GM12878 (cell line): ENCODE results near the gene UQCC5. TPM values are rescaled to one million over a fixed set of nuclear protein-coding genes. Genes with fewer than 3 reads are reported as not detected.

ENCODE experiments used
- ATAC-seq: fragments of 200-7000 bp; cut with Tn5 transposase; 3 replicates; pipeline ENCODE4 v1.9.1; 2020; ENCODE audit warnings: mild to moderate bottlenecking, moderate library complexity
- BruUV-seq: library from RNA; stranded (reverse); fragments of 400-500 nt; replicated peaks from 2 replicates; lab custom pipeline; 2021; lab: Mats Ljungman, UMichigan
- CTCF ChIA-PET: fragments of 300-600 bp; sonication (Branson Sonifier 250); formaldehyde crosslinking; extraction: SDS; loops from one replicate; lab custom pipeline; 2021; ENCODE audit warnings: inconsistent platforms; lab: Yijun Ruan, JAX
- POLR2A ChIA-PET: fragments of 350-600 bp; formaldehyde crosslinking; extraction: SDS; loops from one replicate; lab custom pipeline; 2021; ENCODE audit warnings: inconsistent platforms; lab: Charles Lee
- RAD21 ChIA-PET: fragments of 300-600 bp; sonication (Branson Sonifier 250); formaldehyde crosslinking; loops from one replicate; lab custom pipeline; 2023; ENCODE audit warnings: antibody characterized with exemption; ENCODE audit not compliant: unreplicated experiment; lab: Charles Lee
- SMC1A ChIA-PET: fragments of 300-600 bp; sonication (Branson Sonifier 250); formaldehyde crosslinking; loops from one replicate; lab custom pipeline; 2023; ENCODE audit not compliant: unreplicated experiment, uncharacterized antibody; lab: Charles Lee
- DNase-seq: peaks from one replicate; pipeline ENCODE4 v3.0.0-alpha.2; 2011; ENCODE audit warnings: low read depth, low spot score
- FAIRE-seq: peaks from 3 replicates; lab custom pipeline; 2011; peaks lifted over from hg19 to GRCh38; lab: Jason Lieb, UNC
- H2AFZ ChIP-seq: 2 replicates; pipeline ENCODE4 v1.6.0; 2011; ENCODE audit warnings: low read depth, low read length, control low read depth; ENCODE audit not compliant: control insufficient read depth
- H3K27ac ChIP-seq: 2 replicates; pipeline ENCODE4 v1.5.1; 2011; ENCODE audit warnings: control low read depth; ENCODE audit not compliant: control insufficient read depth, insufficient read depth
- H3K27me3 ChIP-seq, 2 experiments: replicated peaks in 1 of 2; 2 replicates each; pipeline versions ENCODE4 v1.6.0 to v1.6.1; 2011; ENCODE audit warnings: low read length in 1 of 2; ENCODE audit not compliant: control insufficient read depth in 2 of 2, insufficient read depth in 2 of 2
- H3K36me3 ChIP-seq, 2 experiments: 2 replicates each; pipeline ENCODE4 v1.5.1; 2011; ENCODE audit warnings: low read length in 1 of 2; ENCODE audit not compliant: control insufficient read depth in 2 of 2, insufficient read depth in 2 of 2
- H3K4me1 ChIP-seq: 2 replicates; pipeline ENCODE4 v1.6.1; 2011; ENCODE audit warnings: mild to moderate bottlenecking, low read length, moderate library complexity, mixed read lengths; ENCODE audit not compliant: control insufficient read depth, insufficient read depth
- H3K4me2 ChIP-seq: 2 replicates; pipeline ENCODE4 v1.6.0; 2011; ENCODE audit warnings: control low read depth; ENCODE audit not compliant: control insufficient read depth, insufficient read depth
- H3K4me3 ChIP-seq: fragments of 200-600 bp; sonication (generic); 2 replicates; pipeline ENCODE4 v1.5.1; 2016
- H3K79me2 ChIP-seq: 2 replicates; pipeline ENCODE4 v1.6.0; 2011; ENCODE audit warnings: low read length; ENCODE audit not compliant: control insufficient read depth, insufficient read depth
- H3K9ac ChIP-seq: 2 replicates; pipeline ENCODE4 v1.8.0; 2011; ENCODE audit warnings: low read length, control low read depth, mixed read lengths; ENCODE audit not compliant: control insufficient read depth, insufficient read depth
- H3K9me3 ChIP-seq: replicated peaks from 3 replicates; pipeline ENCODE4 v1.5.1; 2011; ENCODE audit warnings: mild to moderate bottlenecking, low read length; ENCODE audit not compliant: control insufficient read depth, insufficient read depth
- H4K20me1 ChIP-seq: 2 replicates; pipeline ENCODE4 v1.6.0; 2011; ENCODE audit not compliant: control insufficient read depth, insufficient read depth
- ASH2L ChIP-seq: fragments of 300-600, 200-600 bp; sonication (generic); IDR thresholded peaks from 2 replicates; pipeline ENCODE4 v1.6.1; 2017; ENCODE audit warnings: low read depth, mild to moderate bottlenecking, borderline replicate concordance
- BCL11A ChIP-seq: IDR thresholded peaks from 2 replicates; pipeline ENCODE4 v1.6.1; 2011; ENCODE audit warnings: low read depth, low read length
- CHD2 ChIP-seq: IDR thresholded peaks from 2 replicates; pipeline ENCODE4 v1.6.1; 2011; ENCODE audit warnings: low read depth, low read length, improper control_type of control experiment, borderline replicate concordance
- CREM ChIP-seq: IDR thresholded peaks from 2 replicates; pipeline ENCODE4 v1.6.1; 2014; ENCODE audit warnings: antibody characterized with exemption, low read depth
- HCFC1 ChIP-seq: fragments of 150-350 bp; IDR thresholded peaks from 2 replicates; pipeline ENCODE4 v1.6.1; 2014; ENCODE audit warnings: low read length
- HDAC2 ChIP-seq: fragments of 200-600 bp; sonication (generic); IDR thresholded peaks from 2 replicates; pipeline ENCODE4 v1.6.1; 2017
- NFIC ChIP-seq: IDR thresholded peaks from 2 replicates; pipeline ENCODE4 v1.6.1; 2012; ENCODE audit warnings: low read depth, mild to moderate bottlenecking, inconsistent platforms, low read length, moderate library complexity
- NFYB ChIP-seq: IDR thresholded peaks from 2 replicates; pipeline ENCODE4 v1.6.1; 2011; ENCODE audit warnings: low read depth, mild to moderate bottlenecking, low read length, improper control_type of control experiment, moderate library complexity; ENCODE audit not compliant: insufficient read depth
- NRF1 ChIP-seq: conservative IDR thresholded peaks from 2 replicates; pipeline ENCODE4 v1.6.1; 2011; ENCODE audit warnings: mild to moderate bottlenecking, low read depth, low read length, improper control_type of control experiment
- POLR2AphosphoS2 ChIP-seq: IDR thresholded peaks from 2 replicates; pipeline ENCODE4 v1.6.1; 2011; ENCODE audit warnings: low read depth, mild to moderate bottlenecking, low read length, improper control_type of control experiment, moderate library complexity
- STAT3 ChIP-seq: IDR thresholded peaks from 2 replicates; pipeline ENCODE4 v1.6.1; 2011; ENCODE audit warnings: low read depth, low read length, improper control_type of control experiment
- ZZZ3 ChIP-seq: IDR thresholded peaks from 2 replicates; pipeline ENCODE4 v1.6.1; 2011; ENCODE audit warnings: low read depth; ENCODE audit not compliant: control insufficient read depth, insufficient read length
- WGBS: methylation state at CpG from one replicate; pipeline ENCODE4 v1.1.6; 2016; ENCODE audit warnings: low lambda C conversion rate; ENCODE audit not compliant: insufficient replicate concordance, insufficient coverage; ENCODE audit errors: missing lambda C conversion rate; 5-methylcytosine and 5-hydroxymethylcytosine counted together
- in situ Hi-C: fragments of 300-500 bp; cut with MboI; formaldehyde crosslinking; loops from 9 replicates; pipeline ENCODE4 v1.14.3; 2018; ENCODE audit warnings: mixed read lengths
- intact Hi-C: fragments of 100-400 bp; cut with micrococcal nuclease; formaldehyde crosslinking; loops from one replicate; pipeline ENCODE4 v1.14.2; 2022; ENCODE audit not compliant: unreplicated experiment
- polyA plus RNA-seq, 11 experiments: library from polyadenylated mRNA; depleted of rRNA in 4 of 11; unstranded in 6 of 11; stranded (reverse) in 5 of 11; fragments of >200 nt; fragmentation: Nextera tagmentation in 4 of 11; fragmentation: Illumina TruSeq in 1 of 11; extraction: Ambion mirVana in 4 of 11; extraction: Trizol in 1 of 11; gene quantifications; 1 replicate in 1 of 11; 2 replicates in 10 of 11; pipeline versions ENCODE4 v1.2.1 to v1.2.3, GENCODE V29; 2011 to 2016; ENCODE audit warnings: inconsistent platforms in 2 of 11, missing spikeins in 2 of 11, low read depth in 1 of 11
- total RNA-seq, 4 experiments: library from RNA; depleted of rRNA in 3 of 4; stranded (reverse); fragments of >200 nt in 3 of 4; fragmentation: Illumina TruSeq in 1 of 4; extraction: Trizol in 1 of 4; gene quantifications; 2 replicates each; pipeline versions ENCODE4 v1.2.1 to v1.2.3, GENCODE V29; 2013 to 2021
- TF ChIP-seq, protein P1 (sequence below): fragments of 450-650 bp; conservative IDR thresholded peaks from 2 replicates; pipeline ENCODE4 v1.6.1; 2017; ENCODE audit warnings: mild to moderate bottlenecking, moderate library complexity
- TF ChIP-seq, protein P2 (sequence below): IDR thresholded peaks from 2 replicates; pipeline ENCODE4 v1.6.1; 2012; ENCODE audit warnings: low read depth, low read length, improper control_type of control experiment
- TF ChIP-seq, protein P3 (sequence below), 3 experiments: IDR thresholded peaks in 2 of 3; conservative IDR thresholded peaks in 1 of 3; 2 replicates each; pipeline ENCODE4 v1.5.1; 2011; ENCODE audit warnings: low read depth in 3 of 3, low read length in 3 of 3, mild to moderate bottlenecking in 3 of 3, control low read depth in 2 of 3, moderate library complexity in 2 of 3, inconsistent platforms in 1 of 3, mixed read lengths in 1 of 3; ENCODE audit not compliant: control insufficient read depth in 2 of 3, insufficient read depth in 1 of 3; ENCODE audit errors: extremely low read depth in 1 of 3
- TF ChIP-seq, protein P4 (sequence below): fragments of 450-650 bp; IDR thresholded peaks from 2 replicates; pipeline ENCODE4 v1.6.1; 2018; ENCODE audit warnings: borderline replicate concordance, mild to moderate bottlenecking; ENCODE audit not compliant: partially characterized antibody

UQCC5 gene
- total and polyA plus RNA-seq, 10 of the 15 experiments (the other 5 are each of a cell fraction or from before 2014, with no cell fraction given) = 15.1 to 84.8 (median 28.0) TPM

DNA sequence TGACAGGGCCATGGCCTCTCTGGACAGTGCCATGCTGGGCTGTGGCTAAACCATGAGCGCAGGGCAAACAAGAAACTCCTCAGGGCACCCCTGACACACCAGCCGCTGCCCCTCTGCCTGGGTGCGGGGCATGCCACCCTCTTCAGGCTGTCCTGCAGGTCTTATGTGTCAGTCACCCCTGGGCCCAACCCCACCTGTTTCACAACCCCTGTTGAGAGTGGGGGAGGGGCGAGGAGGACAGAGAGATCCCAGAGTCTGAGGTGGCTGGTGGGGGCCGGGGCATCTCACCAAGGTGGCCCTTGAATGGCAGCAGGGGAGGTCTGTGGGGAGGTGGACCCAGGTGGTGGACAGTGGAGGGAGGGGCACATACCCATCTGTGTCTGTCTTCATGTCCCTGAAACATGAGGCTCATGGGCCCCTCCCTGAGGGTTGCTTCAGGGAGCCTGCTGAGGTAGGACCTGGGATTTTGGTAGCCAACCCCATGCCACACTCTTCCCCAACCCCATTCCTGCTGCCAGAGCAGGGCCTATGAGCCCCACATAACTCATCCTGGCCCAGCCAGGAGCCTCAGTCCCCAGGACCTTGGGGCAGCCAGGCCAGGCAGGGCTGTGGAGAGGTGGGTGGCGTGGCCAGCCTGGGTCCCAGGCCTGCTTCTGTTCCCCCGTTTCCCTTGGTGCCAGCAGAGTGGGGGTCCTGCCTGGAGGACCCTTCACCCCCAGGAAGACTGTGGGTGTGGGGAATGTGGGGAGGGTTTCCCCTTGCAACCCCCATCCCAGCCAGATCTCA is 43.0 kb upstream of the UQCC5 start:
- ChIA-PET RAD21 (no interaction called here), SMC1A (no interaction called here), POLR2A (no interaction called here), CTCF (no interaction called here)
- BruUV-seq = no TSS peak
- in situ Hi-C loops = no loop called here
- peaks cover 0 to 16% of the 10 kb centered on the region in 2 experiments; a peak in 3 of 4 replicates for H3K36me3 ChIP-seq
- H3K4me1 ChIP-seq = no peaks in the 10 kb centered on the region
- no peak overlapping the region for H3K27ac ChIP-seq
- intact Hi-C loops = no loop called here
- 71% methylated on average over 7 of the region's 7 CpGs for WGBS
- H3K9me3 ChIP-seq = no peaks in the 10 kb centered on the region
- H3K4me3 ChIP-seq = no peak overlapping the region
- FAIRE-seq = no peak
- no peaks in the 10 kb centered on the region for H3K79me2 ChIP-seq
- no peak for DNase-seq
- no peaks in the 10 kb centered on the region for H4K20me1 ChIP-seq
- H3K27me3 ChIP-seq = no peaks in the 10 kb centered on the region
- H3K9ac ChIP-seq = no peak overlapping the region
- H3K4me2 ChIP-seq = no peak overlapping the region
- no peak overlapping the region for H2AFZ ChIP-seq
- no peak; the same call in 2 of the 3 replicates for ATAC-seq
- TF ChIP-seq POLR2AphosphoS2 = no peak
- TF ChIP-seq ZZZ3 = no peak
- TF ChIP-seq, protein P1, sequence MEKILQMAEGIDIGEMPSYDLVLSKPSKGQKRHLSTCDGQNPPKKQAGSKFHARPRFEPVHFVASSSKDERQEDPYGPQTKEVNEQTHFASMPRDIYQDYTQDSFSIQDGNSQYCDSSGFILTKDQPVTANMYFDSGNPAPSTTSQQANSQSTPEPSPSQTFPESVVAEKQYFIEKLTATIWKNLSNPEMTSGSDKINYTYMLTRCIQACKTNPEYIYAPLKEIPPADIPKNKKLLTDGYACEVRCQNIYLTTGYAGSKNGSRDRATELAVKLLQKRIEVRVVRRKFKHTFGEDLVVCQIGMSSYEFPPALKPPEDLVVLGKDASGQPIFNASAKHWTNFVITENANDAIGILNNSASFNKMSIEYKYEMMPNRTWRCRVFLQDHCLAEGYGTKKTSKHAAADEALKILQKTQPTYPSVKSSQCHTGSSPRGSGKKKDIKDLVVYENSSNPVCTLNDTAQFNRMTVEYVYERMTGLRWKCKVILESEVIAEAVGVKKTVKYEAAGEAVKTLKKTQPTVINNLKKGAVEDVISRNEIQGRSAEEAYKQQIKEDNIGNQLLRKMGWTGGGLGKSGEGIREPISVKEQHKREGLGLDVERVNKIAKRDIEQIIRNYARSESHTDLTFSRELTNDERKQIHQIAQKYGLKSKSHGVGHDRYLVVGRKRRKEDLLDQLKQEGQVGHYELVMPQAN = no peak
- TF ChIP-seq ASH2L = no peak
- TF ChIP-seq, protein P2, sequence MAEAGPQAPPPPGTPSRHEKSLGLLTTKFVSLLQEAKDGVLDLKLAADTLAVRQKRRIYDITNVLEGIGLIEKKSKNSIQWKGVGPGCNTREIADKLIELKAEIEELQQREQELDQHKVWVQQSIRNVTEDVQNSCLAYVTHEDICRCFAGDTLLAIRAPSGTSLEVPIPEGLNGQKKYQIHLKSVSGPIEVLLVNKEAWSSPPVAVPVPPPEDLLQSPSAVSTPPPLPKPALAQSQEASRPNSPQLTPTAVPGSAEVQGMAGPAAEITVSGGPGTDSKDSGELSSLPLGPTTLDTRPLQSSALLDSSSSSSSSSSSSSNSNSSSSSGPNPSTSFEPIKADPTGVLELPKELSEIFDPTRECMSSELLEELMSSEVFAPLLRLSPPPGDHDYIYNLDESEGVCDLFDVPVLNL = no peak
- no peak for TF ChIP-seq BCL11A
- TF ChIP-seq NRF1 = no peak
- TF ChIP-seq CHD2 = no peak
- no peak for TF ChIP-seq NFIC
- TF ChIP-seq, protein P3, sequence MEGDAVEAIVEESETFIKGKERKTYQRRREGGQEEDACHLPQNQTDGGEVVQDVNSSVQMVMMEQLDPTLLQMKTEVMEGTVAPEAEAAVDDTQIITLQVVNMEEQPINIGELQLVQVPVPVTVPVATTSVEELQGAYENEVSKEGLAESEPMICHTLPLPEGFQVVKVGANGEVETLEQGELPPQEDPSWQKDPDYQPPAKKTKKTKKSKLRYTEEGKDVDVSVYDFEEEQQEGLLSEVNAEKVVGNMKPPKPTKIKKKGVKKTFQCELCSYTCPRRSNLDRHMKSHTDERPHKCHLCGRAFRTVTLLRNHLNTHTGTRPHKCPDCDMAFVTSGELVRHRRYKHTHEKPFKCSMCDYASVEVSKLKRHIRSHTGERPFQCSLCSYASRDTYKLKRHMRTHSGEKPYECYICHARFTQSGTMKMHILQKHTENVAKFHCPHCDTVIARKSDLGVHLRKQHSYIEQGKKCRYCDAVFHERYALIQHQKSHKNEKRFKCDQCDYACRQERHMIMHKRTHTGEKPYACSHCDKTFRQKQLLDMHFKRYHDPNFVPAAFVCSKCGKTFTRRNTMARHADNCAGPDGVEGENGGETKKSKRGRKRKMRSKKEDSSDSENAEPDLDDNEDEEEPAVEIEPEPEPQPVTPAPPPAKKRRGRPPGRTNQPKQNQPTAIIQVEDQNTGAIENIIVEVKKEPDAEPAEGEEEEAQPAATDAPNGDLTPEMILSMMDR (IDR thresholded peaks at IDR 0.05 in 2 of 3, conservative IDR thresholded peaks at IDR 0.05 in 1 of 3; ENCODE audit: control insufficient read depth in 2 of 3, extremely low read depth in 1 of 3, insufficient read depth in 1 of 3, low read depth in 3 of 3, low read length in 3 of 3) = no peak
- no peak for TF ChIP-seq CREM
- TF ChIP-seq, protein P4, sequence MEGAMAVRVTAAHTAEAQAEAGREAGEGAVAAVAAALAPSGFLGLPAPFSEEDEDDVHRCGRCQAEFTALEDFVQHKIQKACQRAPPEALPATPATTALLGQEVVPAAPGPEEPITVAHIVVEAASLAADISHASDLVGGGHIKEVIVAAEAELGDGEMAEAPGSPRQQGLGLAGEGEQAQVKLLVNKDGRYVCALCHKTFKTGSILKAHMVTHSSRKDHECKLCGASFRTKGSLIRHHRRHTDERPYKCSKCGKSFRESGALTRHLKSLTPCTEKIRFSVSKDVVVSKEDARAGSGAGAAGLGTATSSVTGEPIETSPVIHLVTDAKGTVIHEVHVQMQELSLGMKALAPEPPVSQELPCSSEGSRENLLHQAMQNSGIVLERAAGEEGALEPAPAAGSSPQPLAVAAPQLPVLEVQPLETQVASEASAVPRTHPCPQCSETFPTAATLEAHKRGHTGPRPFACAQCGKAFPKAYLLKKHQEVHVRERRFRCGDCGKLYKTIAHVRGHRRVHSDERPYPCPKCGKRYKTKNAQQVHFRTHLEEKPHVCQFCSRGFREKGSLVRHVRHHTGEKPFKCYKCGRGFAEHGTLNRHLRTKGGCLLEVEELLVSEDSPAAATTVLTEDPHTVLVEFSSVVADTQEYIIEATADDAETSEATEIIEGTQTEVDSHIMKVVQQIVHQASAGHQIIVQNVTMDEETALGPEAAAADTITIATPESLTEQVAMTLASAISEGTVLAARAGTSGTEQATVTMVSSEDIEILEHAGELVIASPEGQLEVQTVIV = no peak
- no peak for TF ChIP-seq HDAC2
- TF ChIP-seq HCFC1 = no peak
- no peak for TF ChIP-seq STAT3
- no peak for TF ChIP-seq NFYB
